ENCODE data around the gene ABCA13. TPM values are rescaled to one million over a fixed set of nuclear protein-coding genes. Genes with fewer than 3 reads are reported as not detected.

The ABCA13 gene
- polyA plus RNA-seq, 1 donor (not counting 4 experiments of a cell fraction or from before 2014, with no cell fraction given): 0.76 TPM

DNA sequence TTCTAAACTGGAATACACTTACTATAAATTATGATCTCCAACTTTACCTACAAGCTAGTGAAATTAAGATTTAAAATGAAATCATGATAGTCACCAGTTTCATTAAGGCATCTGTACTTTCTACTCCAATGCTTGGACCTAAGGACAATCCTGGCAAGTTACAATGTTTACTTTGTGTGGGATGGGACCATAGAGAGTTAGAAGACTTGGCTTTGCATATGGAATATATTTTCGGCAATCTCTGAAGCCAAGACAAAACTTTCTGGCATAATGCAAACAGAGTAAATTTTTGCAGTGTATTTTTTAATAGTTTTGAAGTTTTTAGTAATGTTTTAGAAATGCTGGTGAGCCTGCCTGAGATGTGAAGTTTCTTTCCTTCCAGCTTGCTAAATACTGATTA, 248.9 kb downstream of the ABCA13 start:
- no peaks in the 10 kb centered on the region for H3K9me1 ChIP-seq (ENCODE audit: control insufficient read depth, extremely low read depth, insufficient read depth, low read length)
- dilution Hi-C loops (cut with MboI; ENCODE audit: extremely low pct_ligation_motif_present, low sequenced_read_pairs): no loop called here
- H3K9ac ChIP-seq (ENCODE audit: control insufficient read depth, extremely low read depth, insufficient read depth, low read length): no peak overlapping the region
- no peaks in the 10 kb centered on the region for H3K79me2 ChIP-seq (ENCODE audit: control insufficient read depth, insufficient read depth, low read length)
- no peak overlapping the region for H3K27ac ChIP-seq (ENCODE audit: control insufficient read depth, insufficient read depth, low read length)
- no peak for DNase-seq (ENCODE audit: low read depth, low spot score)
- no peak overlapping the region for H3K4me2 ChIP-seq (ENCODE audit: control insufficient read depth, extremely low read depth, insufficient read depth, low read depth, low read length)
- H3K9me3 ChIP-seq (ENCODE audit: control insufficient read depth, low read depth, low read length): no peaks in the 10 kb centered on the region
- H3K4me3 ChIP-seq (ENCODE audit: control insufficient read depth in 2 of 3, extremely low read depth in 1 of 3, insufficient read depth in 2 of 3, low read depth in 1 of 3, low read length in 3 of 3): no peak overlapping the region
- H3K27me3 ChIP-seq (ENCODE audit: control insufficient read depth, extremely low read depth, insufficient read depth, low read length): no peaks in the 10 kb centered on the region
- FAIRE-seq: no peak
- no peaks in the 10 kb centered on the region for H3K36me3 ChIP-seq (ENCODE audit: control insufficient read depth in 2 of 2, extremely low read depth in 1 of 2, insufficient read depth in 2 of 2, low read length in 2 of 2)
- H3K4me1 ChIP-seq (ENCODE audit: control insufficient read depth, extremely low read depth, insufficient read depth, low read length): peaks cover 19% of the 10 kb centered on the region
- TF ChIP-seq, protein P1, sequence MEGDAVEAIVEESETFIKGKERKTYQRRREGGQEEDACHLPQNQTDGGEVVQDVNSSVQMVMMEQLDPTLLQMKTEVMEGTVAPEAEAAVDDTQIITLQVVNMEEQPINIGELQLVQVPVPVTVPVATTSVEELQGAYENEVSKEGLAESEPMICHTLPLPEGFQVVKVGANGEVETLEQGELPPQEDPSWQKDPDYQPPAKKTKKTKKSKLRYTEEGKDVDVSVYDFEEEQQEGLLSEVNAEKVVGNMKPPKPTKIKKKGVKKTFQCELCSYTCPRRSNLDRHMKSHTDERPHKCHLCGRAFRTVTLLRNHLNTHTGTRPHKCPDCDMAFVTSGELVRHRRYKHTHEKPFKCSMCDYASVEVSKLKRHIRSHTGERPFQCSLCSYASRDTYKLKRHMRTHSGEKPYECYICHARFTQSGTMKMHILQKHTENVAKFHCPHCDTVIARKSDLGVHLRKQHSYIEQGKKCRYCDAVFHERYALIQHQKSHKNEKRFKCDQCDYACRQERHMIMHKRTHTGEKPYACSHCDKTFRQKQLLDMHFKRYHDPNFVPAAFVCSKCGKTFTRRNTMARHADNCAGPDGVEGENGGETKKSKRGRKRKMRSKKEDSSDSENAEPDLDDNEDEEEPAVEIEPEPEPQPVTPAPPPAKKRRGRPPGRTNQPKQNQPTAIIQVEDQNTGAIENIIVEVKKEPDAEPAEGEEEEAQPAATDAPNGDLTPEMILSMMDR (optimal IDR thresholded peaks at IDR 0.05 in 1 of 3, IDR thresholded peaks at IDR 0.05 in 1 of 3, conservative IDR thresholded peaks at IDR 0.05 in 1 of 3; ENCODE audit: extremely low read depth in 1 of 3, insufficient read depth in 2 of 3, low read length in 3 of 3): no peak
- H4K20me1 ChIP-seq (ENCODE audit: control insufficient read depth, extremely low read depth, insufficient read depth, low read length): no peaks in the 10 kb centered on the region
- H2AFZ ChIP-seq (ENCODE audit: control insufficient read depth, low read length): no peak overlapping the region

- no peak overlapping the region for H3K27ac ChIP-seq (ENCODE audit: control insufficient read depth, insufficient read depth, low read length)
- no peak for TF ChIP-seq EZH2 (IDR thresholded peaks at IDR 0.05; ENCODE audit: low read length)
- TF ChIP-seq, protein P1 (optimal IDR thresholded peaks at IDR 0.05 in 1 of 3, IDR thresholded peaks at IDR 0.05 in 1 of 3, conservative IDR thresholded peaks at IDR 0.05 in 1 of 3; ENCODE audit: extremely low read depth in 1 of 3, insufficient read depth in 2 of 3, low read length in 3 of 3): no peak
These were observed 250.1 kb downstream of the ABCA13 start for GRCh38 chr7:48421357-48421756.

More at GRCh38 chr7:48421357-48421756, 250.1 kb downstream of the ABCA13 start:
- Histone ChIP-seq H3K4me2 (ENCODE audit: control insufficient read depth, extremely low read depth, insufficient read depth, low read depth, low read length) (no peak overlapping the region), H3K79me2 (ENCODE audit: control insufficient read depth, insufficient read depth, low read length) (no peaks in the 10 kb centered on the region), H3K4me3 (ENCODE audit: control insufficient read depth in 2 of 3, extremely low read depth in 1 of 3, insufficient read depth in 2 of 3, low read depth in 1 of 3, low read length in 3 of 3) (no peak overlapping the region), H3K36me3 (ENCODE audit: control insufficient read depth in 2 of 2, extremely low read depth in 1 of 2, insufficient read depth in 2 of 2, low read length in 2 of 2) (no peaks in the 10 kb centered on the region), H3K9ac (ENCODE audit: control insufficient read depth, extremely low read depth, insufficient read depth, low read length) (no peak overlapping the region), H3K4me1 (ENCODE audit: control insufficient read depth, extremely low read depth, insufficient read depth, low read length) (peaks cover 22% of the 10 kb centered on the region), H3K27me3 (ENCODE audit: control insufficient read depth, extremely low read depth, insufficient read depth, low read length) (no peaks in the 10 kb centered on the region), H4K20me1 (ENCODE audit: control insufficient read depth, extremely low read depth, insufficient read depth, low read length) (no peaks in the 10 kb centered on the region), H3K9me1 (ENCODE audit: control insufficient read depth, extremely low read depth, insufficient read depth, low read length) (no peaks in the 10 kb centered on the region), H3K9me3 (ENCODE audit: control insufficient read depth, low read depth, low read length) (no peaks in the 10 kb centered on the region), H2AFZ (ENCODE audit: control insufficient read depth, low read length) (peak overlapping the region; percentile 34)
- FAIRE-seq (peak; percentile 43), DNase-seq (ENCODE audit: low read depth, low spot score) (no peak)
- dilution Hi-C loops (cut with MboI; ENCODE audit: extremely low pct_ligation_motif_present, low sequenced_read_pairs): no loop called here
